K562 (cell line): ENCODE results near the gene NCOR2. TPM values are rescaled to one million over a fixed set of nuclear protein-coding genes. Genes with fewer than 3 reads are reported as not detected.

Experiments
- BCOR ChIP-seq: fragments of 450-650 bp; IDR thresholded peaks from 2 replicates; pipeline ENCODE4 v1.6.1; 2016
- CLOCK ChIP-seq: fragments of 250-450 bp; sonication (Bioruptor Pico); IDR thresholded peaks from 2 replicates; pipeline ENCODE4 v1.4.0; 2020; ENCODE audit warnings: mild to moderate bottlenecking, moderate library complexity, borderline replicate concordance
- CXXC5 ChIP-seq: fragments of 250-450 bp; sonication (Bioruptor Pico); IDR thresholded peaks from 2 replicates; pipeline ENCODE4 v1.8.0; 2022; ENCODE audit warnings: inconsistent platforms, mild to moderate bottlenecking, moderate library complexity
- NFYB ChIP-seq: IDR thresholded peaks from 2 replicates; pipeline ENCODE4 v1.6.1; 2011; ENCODE audit warnings: mild to moderate bottlenecking, moderate library complexity; ENCODE audit not compliant: insufficient read length; ENCODE audit errors: extremely low read depth
- RERE ChIP-seq: sonication (generic); formaldehyde crosslinking; IDR thresholded peaks from 2 replicates; pipeline ENCODE4 v1.8.0; 2023; ENCODE audit warnings: missing genetic modification reagents, mild to moderate bottlenecking, borderline replicate concordance
- SREBF1 ChIP-seq: fragments of 150-350 bp; IDR thresholded peaks from 2 replicates; pipeline ENCODE4 v1.6.1; 2014; ENCODE audit warnings: antibody characterized with exemption, low read depth, low read length, borderline replicate concordance
- U2AF2 ChIP-seq: fragments of 200-400 bp; formaldehyde crosslinking; optimal IDR thresholded peaks from 2 replicates; pipeline ENCODE3; 2017; ENCODE audit warnings: low read depth, mild to moderate bottlenecking, low read length
- ZBED1 ChIP-seq: IDR thresholded peaks from 2 replicates; pipeline ENCODE4 v1.6.1; 2014
- ZFX ChIP-seq: sonication (generic); formaldehyde crosslinking; IDR thresholded peaks from 2 replicates; pipeline ENCODE4 v1.8.0; 2022; ENCODE audit warnings: mild to moderate bottlenecking, missing genetic modification reagents, moderate library complexity
- ZKSCAN1 ChIP-seq: fragments of 150-350 bp; IDR thresholded peaks from 2 replicates; pipeline ENCODE4 v1.6.1; 2016; ENCODE audit warnings: low read depth, low read length
- ZNF444 ChIP-seq: fragments of 250-450 bp; sonication (Bioruptor Pico); IDR thresholded peaks from 2 replicates; pipeline ENCODE4 v1.4.0; 2020; ENCODE audit warnings: mild to moderate bottlenecking, moderate library complexity
- ZSCAN29 ChIP-seq: fragments of 450-650 bp; IDR thresholded peaks from 2 replicates; pipeline ENCODE4 v1.6.1; 2017
- polyA plus RNA-seq, 8 experiments: library from polyadenylated mRNA; depleted of rRNA in 4 of 8; stranded (reverse) in 5 of 8; unstranded in 3 of 8; fragments of >200 nt; fragmentation: Nextera tagmentation in 2 of 8; fragmentation: Illumina TruSeq in 1 of 8; extraction: Ambion mirVana in 2 of 8; extraction: Trizol in 1 of 8; gene quantifications; 2 replicates each; pipeline versions ENCODE4 v1.2.1 to v1.2.3, GENCODE V29; 2011 to 2014; ENCODE audit warnings: inconsistent platforms in 1 of 8, missing spikeins in 1 of 8
- total RNA-seq, 7 experiments: library from RNA; depleted of rRNA in 6 of 7; stranded (reverse); fragments of >200 nt in 6 of 7; fragmentation: Illumina TruSeq in 2 of 7; extraction: Trizol in 2 of 7; gene quantifications; 2 replicates each; pipeline versions ENCODE4 v1.2.1 to v1.2.3, GENCODE V29; 2011 to 2021; ENCODE audit warnings: low replicate concordance in 1 of 7

Gene NCOR2
- total and polyA plus RNA-seq, 9 of the 15 experiments (the other 6 are each of a cell fraction or from before 2014, with no cell fraction given) = 0.18 to 126 (median 8.4) TPM

DNA sequence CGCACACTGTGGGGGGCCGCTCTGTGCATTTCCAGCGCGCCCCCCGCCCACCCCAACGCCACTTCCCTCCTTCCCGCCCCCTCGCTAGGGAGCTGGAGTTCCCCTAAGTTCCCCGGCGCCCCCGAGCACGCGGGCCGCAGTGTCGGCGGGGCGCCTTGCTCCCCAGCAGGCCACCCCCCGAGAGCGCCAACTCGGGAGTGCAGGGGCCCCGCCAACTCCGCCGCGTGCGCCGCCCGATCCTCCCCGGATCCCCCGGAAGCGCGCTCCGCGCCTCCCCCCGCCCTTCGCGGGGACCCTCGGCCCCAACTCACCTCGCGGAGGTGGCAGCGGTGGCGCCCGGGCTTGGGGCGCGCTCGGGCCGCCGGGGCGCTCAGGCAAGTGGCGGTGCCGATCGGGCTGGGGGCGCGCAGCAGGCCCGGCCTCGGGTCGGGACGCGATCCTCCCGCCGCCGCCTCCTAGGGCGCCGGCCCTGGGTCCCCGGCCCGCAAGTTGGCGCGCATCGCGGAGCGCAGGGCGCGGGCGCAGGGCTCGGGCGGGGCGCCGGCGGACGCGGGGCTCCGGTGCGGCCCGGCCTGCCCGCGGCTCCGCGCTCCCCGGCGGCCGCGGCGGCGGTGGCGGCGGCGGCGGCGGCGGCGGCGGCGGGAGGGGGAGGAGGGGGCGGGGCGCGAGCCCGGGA is at the start of gene NCOR2 (continued):
- no peak for TF ChIP-seq RERE
- no peak for TF ChIP-seq BCOR
- no peak for TF ChIP-seq ZBED1
- no peak for TF ChIP-seq NFYB
- TF ChIP-seq ZNF444 (CRISPR knock-in tag) = no peak
- no peak for TF ChIP-seq CLOCK
- TF ChIP-seq SREBF1 = no peak
- peak; percentile 76 for TF ChIP-seq ZFX (CRISPR knock-in tag)
- no peak; the same call in 1 of the 2 replicates for TF ChIP-seq ZSCAN29
- 0 out of 2 replicates have a peak, but pooled peaks have one; percentile 45 for TF ChIP-seq CXXC5 (CRISPR knock-in tag)
- no peak for TF ChIP-seq ZKSCAN1
- TF ChIP-seq U2AF2 = no peak
